ENCODE measurements around the gene ENO1.
"Not testable (repeated sequence)": the region's sequence is repeated elsewhere in the genome, so short reads cannot be mapped to it uniquely, and the experiment has no call there.

The ENO1 gene

DNA sequence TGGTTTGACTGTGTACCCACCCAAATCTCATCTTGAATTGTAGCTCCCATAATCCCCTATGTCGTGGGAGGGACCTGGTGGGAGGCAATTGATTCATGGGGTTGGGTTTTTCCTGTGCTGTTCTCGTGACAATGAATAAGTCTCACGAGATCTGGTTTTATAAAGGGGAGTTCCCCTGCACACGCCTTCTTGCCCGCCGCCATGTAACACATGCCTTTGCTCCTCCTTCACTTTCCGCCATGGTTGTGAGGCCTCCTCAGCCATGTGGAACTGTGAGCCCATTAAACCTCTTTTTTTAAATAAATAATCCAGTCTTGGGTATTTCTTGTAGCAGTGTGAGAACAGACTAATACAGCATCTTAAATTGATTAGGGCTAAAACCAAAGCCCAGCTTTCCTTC lies 38.5 kb downstream of the ENO1 start:
- ChIA-PET CTCF (interaction anchor here (7.9 kb wide), 1 partner anchor 9 kb away, joined by 110 read pairs; no protein-coding TSS in a partner anchor), POLR2A (no interaction called here)
- DNase-seq (ENCODE audit: low read depth, low spot score) = no peak
- no peak overlapping the region for H3K4me3 ChIP-seq (ENCODE audit: low read depth, low read length)
- TF ChIP-seq, protein P1, sequence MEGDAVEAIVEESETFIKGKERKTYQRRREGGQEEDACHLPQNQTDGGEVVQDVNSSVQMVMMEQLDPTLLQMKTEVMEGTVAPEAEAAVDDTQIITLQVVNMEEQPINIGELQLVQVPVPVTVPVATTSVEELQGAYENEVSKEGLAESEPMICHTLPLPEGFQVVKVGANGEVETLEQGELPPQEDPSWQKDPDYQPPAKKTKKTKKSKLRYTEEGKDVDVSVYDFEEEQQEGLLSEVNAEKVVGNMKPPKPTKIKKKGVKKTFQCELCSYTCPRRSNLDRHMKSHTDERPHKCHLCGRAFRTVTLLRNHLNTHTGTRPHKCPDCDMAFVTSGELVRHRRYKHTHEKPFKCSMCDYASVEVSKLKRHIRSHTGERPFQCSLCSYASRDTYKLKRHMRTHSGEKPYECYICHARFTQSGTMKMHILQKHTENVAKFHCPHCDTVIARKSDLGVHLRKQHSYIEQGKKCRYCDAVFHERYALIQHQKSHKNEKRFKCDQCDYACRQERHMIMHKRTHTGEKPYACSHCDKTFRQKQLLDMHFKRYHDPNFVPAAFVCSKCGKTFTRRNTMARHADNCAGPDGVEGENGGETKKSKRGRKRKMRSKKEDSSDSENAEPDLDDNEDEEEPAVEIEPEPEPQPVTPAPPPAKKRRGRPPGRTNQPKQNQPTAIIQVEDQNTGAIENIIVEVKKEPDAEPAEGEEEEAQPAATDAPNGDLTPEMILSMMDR (IDR thresholded peaks at IDR 0.05; ENCODE audit: insufficient read depth, low read length, missing control alignments) = no peak

DNA sequence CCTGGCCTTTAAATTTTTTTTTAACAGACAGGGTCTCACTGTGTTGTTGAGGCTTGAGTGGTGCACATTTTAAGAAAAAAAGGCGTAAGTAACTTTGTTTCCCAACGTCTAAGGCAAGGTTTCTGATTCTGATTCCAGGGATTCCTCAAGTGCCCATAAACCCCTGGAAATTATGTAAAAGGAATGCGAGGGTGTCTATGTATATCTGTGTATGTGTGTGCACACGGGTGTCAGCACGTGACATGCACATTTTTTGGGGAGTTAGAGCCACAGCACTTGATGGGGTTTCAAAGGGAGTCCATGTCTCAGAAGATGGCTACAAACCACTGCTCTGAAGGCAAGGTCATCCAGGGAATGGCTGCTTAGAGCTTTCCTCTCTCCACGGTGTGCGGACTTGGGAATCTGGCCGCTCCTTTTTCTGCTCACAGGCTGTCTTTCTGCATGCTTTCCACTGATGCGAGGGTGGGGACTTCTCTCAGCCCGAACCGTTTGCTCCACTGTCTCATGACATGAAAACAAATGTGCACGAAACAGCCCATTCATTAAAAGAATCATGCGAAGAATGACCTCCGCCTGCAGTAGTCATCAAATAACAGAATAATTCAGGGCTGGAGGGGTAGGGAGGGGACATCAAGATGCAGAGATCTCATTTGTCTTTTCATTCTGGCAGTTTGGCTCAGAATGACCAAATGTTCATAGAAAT lies 42.4 kb downstream of the ENO1 start:
- H3K4me3 ChIP-seq (ENCODE audit: low read depth, low read length) = no peak overlapping the region
- CTCF ChIA-PET = interaction anchor here (1.0 to 7.9 kb wide), 3 partner anchors 8 to 13 kb away, joined by 4 to 110 read pairs (median 4); no protein-coding TSS in a partner anchor
- TF ChIP-seq, protein P1 (IDR thresholded peaks at IDR 0.05; ENCODE audit: insufficient read depth, low read length, missing control alignments) = no peak
- no peak for DNase-seq (ENCODE audit: low read depth, low spot score)
- POLR2A ChIA-PET = no interaction called here

DNA sequence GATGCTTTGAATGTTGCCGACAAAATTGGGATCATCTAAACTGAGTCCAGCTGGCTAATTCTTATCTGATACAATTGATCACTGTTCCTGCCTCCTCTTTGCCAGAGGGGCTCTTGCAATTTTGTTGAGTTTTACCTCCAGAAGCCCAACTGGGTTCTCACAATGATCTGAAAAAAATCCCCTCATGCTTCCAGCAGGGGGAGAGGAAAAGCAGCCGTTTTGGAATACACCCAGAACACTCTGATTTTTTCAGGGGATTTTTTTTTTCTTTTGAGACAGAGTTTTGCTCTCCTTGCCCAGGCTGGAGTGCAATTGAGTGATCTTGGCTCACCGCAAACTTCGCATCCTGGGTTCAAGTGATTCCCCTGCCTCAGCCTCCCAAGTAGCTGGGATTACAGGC lies 47.1 kb downstream of the ENO1 start:
- ChIA-PET POLR2A (no interaction called here), CTCF (interaction anchor here (2.7 kb wide), 1 partner anchor 18 kb away, joined by 14 read pairs; no protein-coding TSS in a partner anchor)
- TF ChIP-seq, protein P1 (IDR thresholded peaks at IDR 0.05; ENCODE audit: insufficient read depth, low read length, missing control alignments) = peak; percentile 22
- no peak for DNase-seq (ENCODE audit: low read depth, low spot score)
- no peak overlapping the region for H3K4me3 ChIP-seq (ENCODE audit: low read depth, low read length)

DNA sequence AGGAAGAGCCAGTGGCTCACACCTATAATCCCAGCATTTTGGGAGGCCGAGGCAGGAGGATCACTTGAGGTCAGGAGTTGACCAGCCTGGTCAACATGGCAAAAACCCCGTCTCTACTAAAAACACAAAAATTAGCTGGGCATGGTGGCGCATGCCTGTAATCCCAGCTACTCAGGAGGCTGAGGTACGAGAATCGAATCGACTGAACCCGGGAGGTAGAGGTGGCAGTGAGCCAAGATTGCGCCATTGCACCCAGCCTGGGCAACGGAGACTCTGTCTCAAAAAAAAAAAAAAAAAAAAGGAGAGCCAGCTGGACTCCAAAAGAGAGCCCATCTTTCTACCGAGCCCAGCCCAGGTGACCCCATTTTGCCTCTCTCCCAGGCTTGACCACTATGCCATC lies 47.8 kb downstream of the ENO1 start:
- DNase-seq (ENCODE audit: low read depth, low spot score); POLR2A ChIA-PET; H3K4me3 ChIP-seq (ENCODE audit: low read depth, low read length): not testable (repeated sequence)
- CTCF ChIA-PET = interaction anchor here (2.7 kb wide), 1 partner anchor 19 kb away, joined by 14 read pairs; no protein-coding TSS in a partner anchor

DNA sequence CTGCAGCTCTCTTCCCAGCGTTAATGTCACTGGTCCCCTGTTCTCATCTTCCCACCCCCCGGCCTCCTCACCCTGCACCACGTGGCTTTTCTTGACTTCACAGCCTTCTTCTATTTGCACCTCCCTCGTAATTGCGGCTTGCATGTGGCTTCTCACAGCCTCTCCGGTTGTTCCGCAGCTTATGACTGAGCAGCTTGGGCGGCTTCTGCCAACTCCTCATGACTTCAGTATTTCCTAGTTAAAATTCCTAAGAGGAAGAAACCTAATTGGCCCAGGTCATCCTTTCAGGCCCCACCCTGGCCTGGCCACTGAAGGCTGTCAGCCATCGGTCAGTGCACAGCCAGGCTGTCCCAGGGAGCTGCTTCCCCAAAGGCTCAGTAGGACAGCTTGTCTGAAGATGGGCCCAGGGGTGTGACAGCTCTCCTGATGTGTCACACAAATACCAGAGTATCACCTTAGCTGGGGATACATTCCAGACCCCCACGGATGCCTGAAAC lies 52.5 kb downstream of the ENO1 start:
- POLR2A ChIA-PET = interaction anchor here (0.7 to 1.4 kb wide), 2 partner anchors 9 to 403 kb away, joined by 3 to 7 read pairs; partner anchors contain the start of gene RERE
- peak; percentile 60 for DNase-seq (ENCODE audit: low read depth, low spot score)
- CTCF ChIA-PET = interaction anchor here (2.2 kb wide), 1 partner anchor 23 kb away, joined by 8 read pairs; no protein-coding TSS in a partner anchor
- TF ChIP-seq, protein P1 (IDR thresholded peaks at IDR 0.05; ENCODE audit: insufficient read depth, low read length, missing control alignments) = no peak
- H3K4me3 ChIP-seq (ENCODE audit: low read depth, low read length) = peak overlapping the region; percentile 18; the same call in 1 of the 2 replicates

DNA sequence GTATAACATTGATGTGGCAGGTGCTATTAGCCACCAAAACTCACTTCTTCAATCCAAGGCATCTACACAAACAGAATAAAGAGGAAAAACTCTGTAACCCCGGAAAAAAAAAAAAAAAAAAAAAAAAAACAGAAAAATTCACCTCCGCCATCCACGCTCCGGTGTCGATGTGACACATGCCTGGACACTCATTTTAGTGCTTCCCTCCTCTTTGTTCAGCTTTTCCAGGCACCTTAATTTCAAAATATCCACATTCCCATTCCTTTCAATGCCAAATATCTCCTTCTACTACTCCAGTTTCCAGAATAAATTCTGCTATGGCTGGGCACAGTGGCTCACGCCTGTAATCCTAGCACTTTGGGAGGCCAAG lies 55.2 kb downstream of the ENO1 start:
- ChIA-PET POLR2A (no interaction called here), CTCF (interaction anchor here (0.8 to 4.2 kb wide), 3 partner anchors 26 to 81 kb away, joined by 3 to 19 read pairs (median 5); no protein-coding TSS in a partner anchor)
- TF ChIP-seq, protein P1 (IDR thresholded peaks at IDR 0.05; ENCODE audit: insufficient read depth, low read length, missing control alignments) = no peak
- H3K4me3 ChIP-seq (ENCODE audit: low read depth, low read length) = no peak overlapping the region
- DNase-seq (ENCODE audit: low read depth, low spot score) = no peak
